HEK293 (cell line): ENCODE data around the gene ABR.

Experiments used
- ZBTB26 ChIP-seq: fragments of 450-650 bp; formaldehyde crosslinking; optimal IDR thresholded peaks from 2 replicates; pipeline ENCODE3; 2016; ENCODE audit warnings: missing biosample characterization, mild to moderate bottlenecking, missing genetic modification characterization
- ZNF488 ChIP-seq: fragments of 450-650 bp; formaldehyde crosslinking; IDR thresholded peaks from 2 replicates; pipeline ENCODE4 v1.5.1; 2016; ENCODE audit warnings: missing biosample characterization, missing genetic modification characterization

- TF ChIP-seq ZNF488 (tag by site-specific recombination) (no peak), ZBTB26 (no peak)
These were observed 29.2 kb upstream of the ABR start for GRCh38 chr17:1208966-1209365.
